ENCODE results near the gene LMOD1.

LMOD1 gene

DNA sequence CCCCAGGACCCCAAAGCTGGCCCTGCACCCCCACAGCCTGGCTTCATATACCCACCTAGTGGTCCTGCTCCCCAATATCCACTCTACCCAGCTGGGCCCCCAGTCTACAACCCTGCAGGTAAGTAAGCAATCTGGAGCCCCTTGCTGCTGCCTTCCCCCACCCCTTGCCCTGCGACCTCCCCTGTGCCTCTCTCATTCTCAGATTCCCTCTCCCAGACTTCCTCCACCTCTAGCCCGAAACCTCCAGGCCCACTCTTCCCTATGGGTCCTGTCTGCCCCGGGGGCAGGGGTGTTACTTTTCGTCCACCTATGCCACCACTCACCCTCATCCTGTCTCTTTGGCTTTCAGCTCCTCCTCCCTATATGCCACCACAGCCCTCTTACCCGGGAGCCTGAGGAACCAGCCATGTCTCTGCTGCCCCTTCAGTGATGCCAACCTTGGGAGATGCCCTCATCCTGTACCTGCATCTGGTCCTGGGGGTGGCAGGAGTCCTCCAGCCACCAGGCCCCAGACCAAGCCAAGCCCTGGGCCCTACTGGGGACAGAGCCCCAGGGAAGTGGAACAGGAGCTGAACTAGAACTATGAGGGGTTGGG, 54.8 kb downstream of the LMOD1 start:
- no peak for DNase-seq (ENCODE audit: low spot score)

DNA sequence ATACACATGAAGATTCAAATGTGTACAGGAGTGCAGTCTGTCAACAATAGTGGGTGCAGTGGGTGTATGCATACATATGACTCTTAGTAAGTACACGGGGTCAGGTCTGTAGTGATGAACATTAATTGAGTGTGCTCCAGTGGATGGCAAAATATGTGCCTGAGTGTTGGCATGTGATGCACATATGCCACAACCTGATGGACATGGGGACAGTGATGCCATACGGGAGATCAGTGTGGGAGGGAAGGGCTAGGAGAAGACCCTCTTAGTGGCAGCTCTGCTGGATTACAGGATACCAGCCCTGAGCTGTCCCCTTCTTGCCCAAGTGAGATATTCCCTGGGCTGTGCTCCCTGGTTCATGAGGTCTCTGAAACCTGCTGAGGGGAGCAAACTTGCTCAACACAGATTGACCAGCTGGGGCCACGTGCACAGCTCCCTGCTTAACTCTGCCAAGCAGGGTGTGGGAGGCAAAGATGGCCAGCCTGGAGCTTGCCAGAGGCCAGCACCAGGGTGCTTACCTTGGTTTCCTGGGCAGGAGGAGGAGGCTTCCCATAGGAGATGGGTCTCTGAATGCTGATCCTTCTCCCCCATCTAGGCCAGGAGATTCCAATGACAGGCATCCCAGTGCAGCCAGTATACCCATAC, 55.4 kb downstream of the LMOD1 start:
- DNase-seq (ENCODE audit: low spot score): no peak

DNA sequence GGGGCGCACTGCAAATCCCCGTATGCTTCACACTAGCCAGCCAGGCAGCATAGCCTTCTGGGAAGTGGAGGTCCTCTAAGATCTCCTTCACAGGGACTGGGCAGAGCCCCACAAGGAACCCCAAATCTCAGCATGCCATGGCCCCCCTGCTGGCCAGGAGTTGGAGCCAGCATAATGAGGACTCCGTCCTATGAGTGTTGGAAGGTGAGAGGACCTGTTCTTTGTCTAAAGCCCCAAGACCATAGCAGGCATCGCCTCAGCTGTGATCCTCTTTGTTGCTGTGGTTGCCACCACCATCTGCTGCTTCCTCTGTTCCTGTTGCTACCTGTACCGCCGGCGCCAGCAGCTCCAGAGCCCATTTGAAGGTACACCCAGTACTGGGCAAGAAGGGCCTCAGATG, 56.1 kb downstream of the LMOD1 start:
- DNase-seq (ENCODE audit: low spot score): no peak

DNA sequence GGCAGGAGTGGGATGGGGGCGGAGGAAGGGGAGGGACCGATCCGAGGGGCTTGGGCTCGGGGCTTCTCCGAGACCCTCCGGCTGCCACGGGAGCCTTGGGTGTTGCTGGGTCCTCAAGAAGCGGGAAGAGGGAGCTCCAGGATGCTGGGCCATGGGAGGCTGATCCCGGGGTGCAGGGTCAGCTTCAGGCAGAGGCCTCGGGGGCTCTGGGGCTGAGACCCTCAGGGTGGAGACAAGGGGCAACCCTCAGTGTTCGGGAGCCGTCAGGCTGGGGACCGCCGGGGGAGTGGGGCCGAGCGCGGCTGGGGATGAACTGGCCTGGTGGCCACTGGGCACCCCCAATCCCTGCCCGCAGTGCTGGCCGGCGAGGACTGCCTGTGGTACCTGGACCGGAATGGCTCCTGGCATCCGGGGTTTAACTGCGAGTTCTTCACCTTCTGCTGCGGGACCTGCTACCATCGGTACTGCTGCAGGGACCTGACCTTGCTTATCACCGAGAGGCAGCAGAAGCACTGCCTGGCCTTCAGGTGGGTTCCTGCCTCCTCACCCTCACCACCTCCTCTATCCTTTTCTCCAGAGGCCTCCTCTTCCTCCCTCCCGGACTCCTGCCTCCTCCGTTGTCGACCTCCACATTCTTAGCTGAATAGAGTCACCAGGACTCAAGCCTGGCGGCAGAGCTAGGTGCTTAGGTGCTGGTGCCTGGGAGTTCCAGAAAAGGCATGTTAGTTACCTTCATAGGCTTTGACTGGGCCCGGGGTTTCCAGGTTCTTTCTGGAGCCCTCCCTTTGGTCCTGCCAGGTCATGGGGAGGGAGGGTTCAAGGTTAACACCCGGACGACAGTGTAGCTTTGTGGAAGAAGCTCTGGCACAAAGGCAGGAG, 57.0 kb downstream of the LMOD1 start:
- no peak for DNase-seq (ENCODE audit: low spot score)

DNA sequence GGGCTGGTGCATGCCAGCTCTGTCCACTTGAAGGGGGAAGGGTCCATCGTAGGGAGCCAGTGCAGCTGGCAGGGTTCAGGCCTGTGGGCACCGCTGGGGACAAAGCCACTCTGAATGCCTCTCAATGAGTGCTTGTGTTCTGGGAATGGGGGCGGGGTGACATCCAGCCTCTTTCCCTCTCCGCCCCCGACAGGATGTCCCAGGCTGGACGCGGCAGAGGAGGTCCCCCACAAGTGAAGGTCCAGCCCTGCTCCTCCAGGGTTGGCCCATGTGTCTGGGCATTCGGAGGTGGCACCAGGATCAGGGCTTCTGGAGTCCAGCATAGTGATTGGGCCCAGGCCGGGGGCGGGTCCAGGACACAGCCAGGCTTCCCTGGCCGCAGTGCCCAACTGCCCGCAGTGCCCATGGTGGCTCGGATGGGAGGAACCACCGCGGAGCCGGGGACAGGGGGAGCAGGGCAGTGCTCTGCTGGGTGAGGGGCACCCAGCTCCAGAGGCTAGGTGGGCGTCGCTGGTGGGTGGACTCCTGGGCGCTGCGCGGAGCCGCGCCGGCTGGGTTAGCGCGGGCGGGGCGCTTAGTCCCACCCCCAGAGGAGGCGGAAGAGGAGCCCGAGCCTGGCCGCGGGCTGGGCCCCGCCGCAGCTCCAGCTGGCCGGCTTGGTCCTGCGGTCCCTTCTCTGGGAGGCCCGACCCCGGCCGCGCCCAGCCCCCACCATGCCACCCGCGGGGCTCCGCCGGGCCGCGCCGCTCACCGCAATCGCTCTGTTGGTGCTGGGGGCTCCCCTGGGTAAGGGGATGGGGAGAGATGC, 57.9 kb downstream of the LMOD1 start, which contains the start of gene SHISA4:
TSS of gene SHISA4 (plus strand) at position 617 of the 808 bp plus-strand sequence. CDS start at position 714, 97 bp downstream.
- no peak for DNase-seq (ENCODE audit: low spot score)

DNA sequence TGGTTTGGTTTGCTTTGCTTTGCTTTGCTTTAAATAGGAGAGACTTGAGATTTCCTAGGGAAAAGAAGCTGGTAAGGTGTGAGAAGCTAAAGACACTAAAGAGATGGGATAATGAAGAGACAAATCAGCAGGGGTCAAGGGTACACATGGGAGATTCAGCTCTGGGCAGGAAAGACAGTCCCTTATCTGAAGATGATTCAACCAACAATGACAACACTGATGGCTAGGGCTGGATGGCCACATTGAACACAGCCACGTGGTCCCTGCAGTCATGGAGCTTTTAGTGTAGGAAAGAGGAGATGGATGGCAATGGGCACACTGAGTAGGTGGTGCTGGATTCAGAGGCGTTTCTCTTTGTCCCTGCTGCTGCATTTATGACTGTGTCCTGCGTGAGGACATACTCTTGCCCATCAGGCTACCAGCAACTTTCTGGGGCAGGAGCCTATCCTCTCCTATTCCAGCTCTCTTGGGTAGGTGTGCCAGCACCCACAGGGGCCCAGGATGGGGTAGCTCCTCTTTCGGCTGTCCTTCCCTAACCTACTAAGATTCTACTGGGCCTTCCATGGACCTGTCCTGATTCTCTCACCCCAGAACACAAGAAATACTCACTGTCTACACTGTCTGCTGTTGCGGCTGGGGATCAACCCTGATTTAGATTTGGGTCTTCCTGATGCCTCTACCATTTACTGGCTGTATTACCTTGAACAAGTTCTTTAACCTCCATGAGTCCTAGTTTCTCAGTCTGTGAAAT, 59.1 kb downstream of the LMOD1 start:
- no peak for DNase-seq (ENCODE audit: low spot score)

DNA sequence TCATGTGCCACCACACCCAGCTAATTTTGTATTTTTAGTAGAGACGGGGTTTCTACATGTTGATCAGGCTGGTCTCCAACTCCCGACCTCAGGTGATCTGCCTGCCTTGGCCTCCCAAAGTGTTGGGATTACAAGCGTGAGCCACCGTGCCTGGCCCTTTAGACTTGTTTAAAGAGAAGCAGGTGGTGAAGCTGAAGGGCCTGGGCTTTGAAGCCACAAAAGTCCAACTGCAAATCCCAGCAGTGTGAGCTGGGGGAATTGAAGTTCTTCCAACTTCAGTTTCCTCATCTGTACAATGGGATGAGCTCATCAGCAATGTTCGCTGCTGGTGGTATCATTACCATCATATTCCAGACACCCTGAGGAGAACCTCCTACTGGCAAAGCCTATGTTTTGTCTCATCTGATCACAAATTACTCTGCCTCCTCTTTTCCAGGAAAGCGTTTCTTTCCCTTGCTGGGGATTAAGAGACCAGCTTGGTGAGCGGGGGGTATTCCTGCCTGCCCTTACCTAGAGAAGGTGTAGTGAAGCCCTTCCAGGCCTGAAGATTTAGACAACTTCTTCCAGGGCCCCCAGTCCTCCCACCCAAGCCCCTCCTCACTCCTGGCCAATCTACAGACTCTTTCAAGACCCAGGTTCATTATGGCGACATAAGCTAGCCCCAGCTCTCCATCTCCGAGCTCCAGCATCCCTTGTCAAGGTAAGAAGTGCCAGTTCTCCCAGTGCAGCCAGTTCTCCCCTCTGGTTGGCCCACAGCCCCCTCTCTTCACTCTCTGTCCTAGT, 60.1 kb downstream of the LMOD1 start:
- DNase-seq (ENCODE audit: low spot score): no peak

DNA sequence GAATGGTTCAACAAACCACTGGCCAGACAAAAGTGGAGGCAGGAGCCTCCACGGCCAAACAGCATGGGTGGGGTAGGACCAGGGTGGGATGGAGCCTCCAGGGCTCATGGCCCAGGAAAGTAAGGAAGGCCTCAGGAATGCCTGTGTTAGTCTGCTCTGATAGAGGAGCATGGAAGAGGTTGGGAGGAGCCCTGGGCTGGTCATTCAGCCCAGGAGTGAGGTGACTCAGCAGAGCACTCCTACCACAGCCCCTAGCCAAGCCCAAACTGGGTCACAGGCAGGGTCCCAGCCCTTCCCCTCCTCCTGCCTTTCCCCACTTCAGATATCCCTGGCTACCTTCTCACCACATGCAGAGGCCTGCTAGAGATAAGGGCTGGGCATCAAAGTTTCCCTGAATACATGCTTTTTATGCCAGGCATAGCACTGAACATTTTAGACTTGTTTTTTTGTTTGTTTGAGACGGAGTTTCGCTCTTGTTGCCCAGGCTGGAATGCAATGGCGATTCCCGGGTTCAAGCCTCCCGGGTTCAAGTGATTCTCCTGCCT, 60.7 kb downstream of the LMOD1 start:
- peak; percentile 51 for DNase-seq (ENCODE audit: low spot score)

DNA sequence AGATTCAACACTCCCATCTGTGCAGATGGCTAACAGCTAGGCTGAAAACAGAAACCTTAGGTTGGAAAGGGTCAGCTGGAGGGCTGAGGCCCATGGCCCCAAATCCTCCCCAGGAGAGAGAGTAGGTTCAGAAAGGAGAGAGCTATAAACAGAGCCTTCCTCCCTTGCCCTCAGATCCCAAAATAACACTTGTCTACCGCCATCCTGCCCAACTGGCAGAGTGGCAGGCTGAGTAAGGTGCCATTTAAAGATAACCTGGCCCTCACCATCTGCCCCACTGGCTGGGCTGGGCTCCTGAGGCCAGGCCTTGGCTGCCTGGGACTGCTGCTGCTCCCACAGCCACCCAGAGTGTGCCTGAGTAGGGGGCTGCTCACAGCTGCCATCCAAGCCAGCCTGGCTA, 61.9 kb downstream of the LMOD1 start:
- no peak for DNase-seq (ENCODE audit: low spot score)

DNA sequence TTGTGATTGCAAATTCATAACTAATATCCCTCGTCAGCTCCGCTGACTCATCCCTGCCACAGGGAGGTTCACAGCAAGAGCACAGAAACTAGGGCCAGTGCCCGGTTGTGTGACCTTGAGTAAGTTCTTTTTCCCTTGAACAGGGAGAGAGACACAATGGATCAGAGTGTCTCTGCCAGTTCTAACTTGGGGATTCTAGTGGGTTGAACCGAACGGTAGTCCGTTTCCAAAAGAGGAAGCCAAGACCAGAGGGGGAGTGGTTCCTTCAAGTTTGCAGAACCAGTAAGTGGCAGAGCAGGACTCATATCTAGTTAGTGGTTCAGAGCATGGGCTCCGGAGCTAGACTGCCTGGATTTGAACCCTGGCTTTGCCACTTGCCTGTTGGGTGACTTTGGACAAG, 62.6 kb downstream of the LMOD1 start:
- DNase-seq (ENCODE audit: low spot score): no peak

DNA sequence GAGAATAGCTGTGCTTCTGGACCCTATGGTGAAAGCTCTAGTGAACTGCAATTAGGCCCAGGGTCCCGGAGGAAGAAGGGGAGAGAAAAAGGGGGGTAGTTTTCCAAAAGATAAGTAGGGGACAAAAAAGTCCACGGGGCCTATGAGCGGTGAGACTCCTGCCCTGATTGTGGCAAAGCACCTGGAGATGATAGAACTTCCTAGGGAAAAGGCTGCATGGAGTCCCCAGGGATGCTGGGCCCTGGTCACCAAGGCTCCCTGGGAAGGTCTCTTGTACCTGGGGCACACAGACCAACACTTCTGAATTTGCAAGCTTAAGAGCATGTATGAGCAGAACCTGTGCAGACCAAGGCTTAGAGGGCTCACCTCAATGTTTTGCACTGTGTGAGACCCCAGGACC, 63.1 kb downstream of the LMOD1 start:
- DNase-seq (ENCODE audit: low spot score): no peak

DNA sequence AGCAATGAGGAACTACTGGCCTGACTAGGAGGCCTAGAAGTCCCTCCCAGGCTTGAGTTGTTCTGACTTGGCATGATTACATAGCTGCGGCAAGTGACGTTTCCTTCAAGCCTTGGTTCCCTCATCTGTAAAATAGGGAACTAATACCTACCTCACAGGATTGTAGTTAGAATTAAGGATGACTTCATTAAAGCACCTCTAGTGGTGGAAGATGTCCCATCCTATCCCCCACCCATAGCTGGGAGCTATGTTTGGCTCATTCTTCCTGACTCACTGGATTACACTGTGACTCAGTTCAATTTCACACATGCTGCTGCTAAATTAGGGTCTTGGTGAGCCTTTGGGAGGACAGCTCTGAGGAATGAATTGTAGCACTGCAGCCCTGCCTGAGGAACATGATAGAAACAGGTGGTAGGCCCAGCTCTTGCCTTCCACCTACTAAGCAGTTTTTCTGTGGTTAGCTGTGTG, 63.6 kb downstream of the LMOD1 start:
- no peak for DNase-seq (ENCODE audit: low spot score)

DNA sequence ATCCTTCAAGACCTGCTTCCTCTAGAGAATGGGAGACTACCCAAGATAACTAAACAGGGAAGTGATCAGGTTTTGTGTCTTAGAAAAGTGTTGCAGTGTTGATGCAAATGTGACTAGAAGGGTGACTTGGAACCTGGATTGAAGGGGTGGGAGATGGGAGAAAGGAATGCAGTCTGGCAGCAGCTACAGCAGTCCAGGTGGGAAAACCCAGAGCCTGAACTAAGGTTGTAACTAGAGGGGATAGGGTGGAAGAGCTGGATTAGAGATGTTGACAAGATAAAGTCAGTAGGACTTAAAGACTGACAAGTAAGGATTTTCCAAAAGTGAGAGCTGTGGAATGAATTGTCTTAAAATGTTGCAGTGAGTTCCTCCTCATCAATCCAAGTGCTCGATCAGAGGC, 64.7 kb downstream of the LMOD1 start:
- DNase-seq (ENCODE audit: low spot score): no peak

DNA sequence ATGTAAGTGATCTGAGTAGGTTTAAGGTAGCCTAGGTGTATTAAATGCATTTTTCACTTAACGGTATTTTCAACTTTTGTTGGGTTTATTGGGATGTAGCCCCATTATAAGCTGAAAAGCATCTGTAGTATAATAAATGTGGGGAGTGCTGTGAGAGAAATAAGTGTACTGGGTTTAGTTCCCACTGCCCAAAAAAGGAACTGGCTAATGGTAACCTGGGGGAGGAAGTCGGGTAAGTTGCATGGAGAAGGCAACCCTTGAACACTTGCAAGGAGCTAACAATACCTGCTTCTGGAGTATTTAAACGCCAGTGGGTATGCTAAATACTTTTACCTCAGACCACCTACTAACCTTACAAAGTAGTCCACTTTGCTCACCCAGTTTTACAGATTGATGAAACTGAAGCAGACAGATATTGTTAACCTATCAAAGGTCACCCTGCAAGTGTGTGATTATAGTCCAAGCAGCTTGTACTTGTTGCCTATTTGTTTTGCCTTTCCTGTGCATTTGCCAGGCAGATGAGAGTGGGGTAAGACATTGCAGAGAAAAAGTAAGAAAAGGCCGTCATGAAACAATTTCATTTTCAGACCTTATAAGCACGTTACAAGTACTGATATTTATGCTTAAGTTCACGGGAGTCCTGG, 65.3 kb downstream of the LMOD1 start:
- no peak for DNase-seq (ENCODE audit: low spot score)

DNA sequence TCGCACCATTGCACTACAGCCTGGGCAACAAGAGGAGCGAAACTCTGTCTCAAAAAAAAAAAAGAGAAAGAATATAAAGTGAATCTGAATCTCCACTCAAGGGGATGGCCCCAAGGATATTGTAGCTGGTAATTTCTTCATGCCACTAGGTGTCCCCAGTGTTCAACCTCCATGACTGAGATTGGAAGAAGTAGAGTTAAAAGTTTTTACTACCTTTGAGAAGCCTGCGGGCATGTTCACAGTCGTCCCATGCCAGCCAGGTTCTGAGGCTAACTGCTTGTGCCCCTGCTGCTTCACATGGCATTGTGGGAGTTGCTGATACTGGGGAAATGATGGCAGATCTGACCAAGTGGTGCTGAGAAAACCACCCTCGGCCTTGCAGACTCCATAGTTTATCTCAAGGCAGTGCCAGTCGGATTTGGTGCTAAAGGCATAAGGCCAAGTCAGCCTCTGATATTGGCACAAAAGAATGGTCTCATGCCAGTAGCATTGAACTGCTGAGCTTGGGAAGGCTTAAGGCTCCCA, 68.4 kb downstream of the LMOD1 start:
- DNase-seq (ENCODE audit: low spot score): peak; percentile 58

DNA sequence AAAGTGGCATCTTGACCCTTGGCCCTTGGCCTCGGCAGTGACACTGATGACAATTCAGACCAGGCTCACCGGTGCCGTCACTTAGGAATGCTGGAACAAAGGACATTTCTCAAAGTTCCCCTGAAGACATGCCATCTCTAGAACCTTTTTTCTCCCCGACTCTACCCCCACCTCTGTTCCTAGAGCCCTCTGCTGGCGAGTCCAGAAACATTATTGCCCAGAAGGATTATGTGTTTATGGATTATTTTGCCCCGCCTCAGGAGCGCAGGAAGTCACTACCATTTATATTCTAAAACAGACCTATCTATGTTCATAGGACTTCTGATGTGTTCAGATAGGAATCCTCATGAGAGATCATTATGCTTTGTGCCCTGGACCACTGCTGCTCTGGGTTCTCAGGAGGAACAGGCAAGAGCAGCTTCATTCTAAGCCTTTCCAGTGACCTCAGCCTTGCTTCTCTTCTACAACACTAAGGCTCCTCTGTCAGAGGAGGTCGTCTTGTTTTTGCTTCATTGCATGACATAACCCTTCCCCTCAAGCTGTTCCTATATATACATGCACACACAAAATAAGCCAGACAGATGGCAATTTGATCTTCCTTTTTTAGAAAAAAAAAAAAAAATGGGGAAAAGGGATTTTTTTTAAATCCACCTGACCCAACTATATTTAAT, 70.1 kb downstream of the LMOD1 start:
- DNase-seq (ENCODE audit: low spot score): no peak

DNA sequence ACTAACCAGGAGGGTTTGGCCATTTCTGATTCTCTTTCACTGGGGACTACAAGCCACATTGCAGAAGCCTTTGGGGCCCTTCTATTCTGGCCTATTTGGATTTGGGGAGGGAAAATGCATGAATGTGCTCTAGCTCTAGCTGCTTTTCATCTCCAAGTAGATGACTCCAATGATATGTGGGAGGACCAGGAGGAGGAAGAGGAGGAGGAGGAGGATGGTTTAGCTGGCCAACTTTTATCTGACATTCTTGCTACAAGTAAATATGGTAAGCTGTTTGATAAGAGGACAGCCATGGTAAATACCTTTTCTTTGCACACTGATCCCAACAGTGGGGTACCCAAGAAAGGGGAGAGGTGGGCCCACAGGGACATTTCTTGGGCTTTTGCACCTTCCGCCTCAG, 71.7 kb downstream of the LMOD1 start:
- no peak for DNase-seq (ENCODE audit: low spot score)

DNA sequence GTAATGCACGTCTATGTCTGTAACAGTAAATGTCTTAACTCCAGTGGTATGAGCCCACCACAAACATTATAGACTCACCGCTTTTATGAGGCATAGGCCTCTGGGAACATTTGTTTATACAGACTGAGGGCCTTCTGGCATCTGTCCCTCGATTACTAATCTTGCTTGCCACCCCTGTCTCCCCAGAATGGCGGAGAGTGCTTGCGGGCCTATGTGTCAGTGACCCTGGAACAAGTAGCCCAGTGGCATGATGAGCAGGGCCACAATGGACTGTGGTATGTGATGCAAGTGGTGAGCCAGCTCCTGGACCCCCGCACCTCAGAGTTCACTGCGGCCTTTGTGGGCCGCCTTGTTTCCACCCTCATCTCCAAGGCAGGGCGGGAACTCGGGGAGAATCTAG, 76.0 kb downstream of the LMOD1 start:
- DNase-seq (ENCODE audit: low spot score): no peak

DNA sequence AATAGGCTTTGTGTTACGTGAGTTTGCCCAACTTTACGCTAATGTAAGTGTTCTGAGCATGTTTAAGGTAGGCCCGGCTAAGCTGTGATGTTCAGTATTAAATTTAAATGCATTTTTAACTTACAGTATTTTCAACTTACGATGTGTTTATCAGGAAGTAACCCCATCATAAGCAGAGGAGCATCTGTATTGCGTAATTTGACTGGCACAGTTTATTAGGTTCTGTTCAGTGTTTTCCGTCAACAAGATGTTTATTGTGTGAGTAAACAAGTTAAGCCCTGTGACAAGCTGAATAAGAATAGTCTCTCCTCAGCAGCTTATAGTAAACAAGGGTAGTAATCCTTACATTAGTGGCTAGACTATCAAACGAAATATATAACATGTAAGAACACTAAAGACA, 84.9 kb downstream of the LMOD1 start:
- no peak for DNase-seq (ENCODE audit: low spot score)

Data from HuH-7 (cell line).